RWPE2 (cell line): Measurements from ENCODE around the gene ZNRF4.

Experiments
- ATAC-seq: fragments of 200-7000 bp; cut with Tn5 transposase; 3 replicates; pipeline ENCODE4 v1.9.1; 2021; ENCODE audit warnings: low read depth
- DNase-seq: peaks from one replicate; pipeline ENCODE4 v3.0.0-alpha.2; 2020; ENCODE audit warnings: low spot score
- H3K27ac ChIP-seq: fragments of 450-650 bp; 2 replicates; pipeline ENCODE4 v1.5.1; 2017; ENCODE audit warnings: mild to moderate bottlenecking; ENCODE audit not compliant: poor library complexity, severe bottlenecking
- H3K27me3 ChIP-seq: fragments of 250-450 bp; sonication (Bioruptor Pico); 2 replicates; pipeline ENCODE4 v1.5.1; 2021; ENCODE audit warnings: mild to moderate bottlenecking, moderate library complexity; ENCODE audit not compliant: insufficient read depth, poor library complexity, severe bottlenecking
- H3K36me3 ChIP-seq: fragments of 250-450 bp; sonication (Bioruptor Pico); 2 replicates; pipeline ENCODE4 v1.5.1; 2020; ENCODE audit warnings: low read depth, mild to moderate bottlenecking, moderate library complexity
- H3K4me1 ChIP-seq: fragments of 250-450 bp; sonication (Bioruptor Pico); 2 replicates; pipeline ENCODE4 v1.5.1; 2021; ENCODE audit warnings: mild to moderate bottlenecking, moderate library complexity; ENCODE audit not compliant: insufficient read depth, poor library complexity, severe bottlenecking
- H3K4me3 ChIP-seq: fragments of 250-450 bp; sonication (Bioruptor Pico); 2 replicates; pipeline ENCODE4 v1.5.1; 2021; ENCODE audit warnings: mild to moderate bottlenecking, moderate library complexity; ENCODE audit not compliant: severe bottlenecking
- H3K9me3 ChIP-seq: fragments of 250-450 bp; sonication (Bioruptor Pico); 2 replicates; pipeline ENCODE4 v1.5.1; 2021; ENCODE audit warnings: mild to moderate bottlenecking, moderate library complexity; ENCODE audit not compliant: severe bottlenecking
- CTCF ChIP-seq: fragments of 450-650 bp; IDR thresholded peaks from one replicate; pipeline ENCODE4 v1.5.1; 2017; ENCODE audit warnings: mild to moderate bottlenecking, moderate library complexity; ENCODE audit not compliant: poor library complexity, severe bottlenecking

The ZNRF4 gene

GRCh38 chr19:5454743-5455142 lies 474 bp upstream of the ZNRF4 start:
- Histone ChIP-seq H3K4me3 (no peak overlapping the region), H3K4me1 (no peaks in the 10 kb centered on the region), H3K27ac (no peak overlapping the region), H3K9me3 (no peaks in the 10 kb centered on the region), H3K36me3 (no peaks in the 10 kb centered on the region), H3K27me3 (no peaks in the 10 kb centered on the region)
- DNase-seq: no peak
- ATAC-seq: no peak
- no peak for TF ChIP-seq CTCF

- H3K4me1 ChIP-seq: no peaks in the 10 kb centered on the region
- no peak overlapping the region for H3K4me3 ChIP-seq
- no peaks in the 10 kb centered on the region for H3K27me3 ChIP-seq
- DNase-seq (no peak), ATAC-seq (no peak)
- no peaks in the 10 kb centered on the region for H3K9me3 ChIP-seq
- no peak overlapping the region for H3K27ac ChIP-seq
- no peak for TF ChIP-seq CTCF
- no peaks in the 10 kb centered on the region for H3K36me3 ChIP-seq
Observed at GRCh38 chr19:5456130-5456840, 1.1 kb downstream of the ZNRF4 start.

- Histone ChIP-seq H3K4me3 (no peak overlapping the region), H3K4me1 (no peaks in the 10 kb centered on the region), H3K36me3 (no peaks in the 10 kb centered on the region), H3K27ac (no peak overlapping the region), H3K27me3 (no peaks in the 10 kb centered on the region), H3K9me3 (no peaks in the 10 kb centered on the region)
- DNase-seq: no peak
- no peak for ATAC-seq
- no peak for TF ChIP-seq CTCF
Observed at GRCh38 chr19:5456841-5457200, 1.6 kb downstream of the ZNRF4 start.

- H3K27me3 ChIP-seq: no peaks in the 10 kb centered on the region
- ATAC-seq: no peak
Observed at GRCh38 chr19:5457709-5458108, 2.5 kb downstream of the ZNRF4 start.

More at GRCh38 chr19:5457709-5458108, 2.5 kb downstream of the ZNRF4 start:
- no peak overlapping the region for H3K27ac ChIP-seq
- no peaks in the 10 kb centered on the region for H3K4me1 ChIP-seq
- no peak for TF ChIP-seq CTCF
- no peak overlapping the region for H3K4me3 ChIP-seq
- DNase-seq: no peak
- H3K9me3 ChIP-seq: no peaks in the 10 kb centered on the region
- H3K36me3 ChIP-seq: no peaks in the 10 kb centered on the region
